ENCODE measurements around the gene GSTT4.
"Not testable (repeated sequence)": the region's sequence is repeated elsewhere in the genome, so short reads cannot be mapped to it uniquely, and the experiment has no call there.

GSTT4 gene

GRCh38 chr22:24023204-24023789, 18.0 kb upstream of the GSTT4 start:
- no peak for DNase-seq

GRCh38 chr22:24021304-24021703, 16.1 kb upstream of the GSTT4 start:
- DNase-seq = no peak

GRCh38 chr22:24016156-24016555, 10.9 kb upstream of the GSTT4 start:
- DNase-seq = no peak

- DNase-seq = peak; percentile 73
Measured at GRCh38 chr22:24011735-24012068, 6.4 kb upstream of the GSTT4 start.

- DNase-seq = no peak
Measured at GRCh38 chr22:24010018-24010391, 4.8 kb upstream of the GSTT4 start.

GRCh38 chr22:24009227-24010017, 4.2 kb upstream of the GSTT4 start:
- DNase-seq = peak; percentile 69

GRCh38 chr22:24008381-24009226, 3.4 kb upstream of the GSTT4 start:
- no peak for DNase-seq

GRCh38 chr22:24008022-24008283, 2.7 kb upstream of the GSTT4 start:
- DNase-seq = no peak

- DNase-seq = no peak
Measured at GRCh38 chr22:24007253-24008021, 2.2 kb upstream of the GSTT4 start.

GRCh38 chr22:24006914-24007214, 1.6 kb upstream of the GSTT4 start:
- DNase-seq = no peak

- no peak for DNase-seq
Measured at GRCh38 chr22:24006207-24006913, 1.1 kb upstream of the GSTT4 start.

- DNase-seq = no peak
Measured at GRCh38 chr22:24003887-24004286, 1.4 kb downstream of the GSTT4 start.

- DNase-seq = no peak
Measured at GRCh38 chr22:24002851-24003250, 2.4 kb downstream of the GSTT4 start.

GRCh38 chr22:24002272-24002671, 3.0 kb downstream of the GSTT4 start:
- DNase-seq = no peak

GRCh38 chr22:24001314-24001713, 3.9 kb downstream of the GSTT4 start:
- no peak for DNase-seq

- DNase-seq = not testable (repeated sequence)
Measured at GRCh38 chr22:23999779-24000178, 5.5 kb downstream of the GSTT4 start.

- DNase-seq = no peak
Measured at GRCh38 chr22:23997092-23997491, 8.2 kb downstream of the GSTT4 start.

- peak; percentile 83 for DNase-seq
Measured at GRCh38 chr22:23993581-23994177, 11.6 kb downstream of the GSTT4 start.

- not testable (repeated sequence) for DNase-seq
Measured at GRCh38 chr22:23993080-23993479, 12.2 kb downstream of the GSTT4 start.

- not testable (repeated sequence) for DNase-seq
Measured at GRCh38 chr22:23989583-23990244, 15.5 kb downstream of the GSTT4 start.

- not testable (repeated sequence) for DNase-seq
Measured at GRCh38 chr22:23986538-23987178, 18.6 kb downstream of the GSTT4 start.

All from OCI-M1 (cell line).